Memory B cell (primary cell): ENCODE results near the gene TEX261.
A peak's percentile ranks its signal among the peaks of the same experiment; 100 is the strongest.

Experiments used
- ATAC-seq: fragments of 150-1000 bp; cut with Tn5 transposase; 2 replicates; pipeline ENCODE4 v1.10.0; 2021; ENCODE audit warnings: low read depth, mild to moderate bottlenecking, moderate library complexity
- DNase-seq, 2 donors: peaks; one replicate each; pipeline ENCODE4 v3.0.0; 2022; ENCODE audit warnings: low spot score in 2 of 2
- H3K27ac Mint-ChIP-seq: one replicate; pipeline ENCODE4 v1.8.0; 2022; ENCODE audit warnings: mild to moderate bottlenecking, moderate library complexity, mixed read lengths
- H3K27me3 Mint-ChIP-seq: one replicate; pipeline ENCODE4 v1.8.0; 2022; ENCODE audit warnings: mixed read lengths
- H3K36me3 Mint-ChIP-seq: one replicate; pipeline ENCODE4 v1.8.0; 2022; ENCODE audit warnings: mild to moderate bottlenecking, mixed read lengths
- H3K4me1 Mint-ChIP-seq: one replicate; pipeline ENCODE4 v1.8.0; 2022; ENCODE audit warnings: mixed read lengths
- H3K4me3 Mint-ChIP-seq: one replicate; pipeline ENCODE4 v1.8.0; 2022; ENCODE audit warnings: mild to moderate bottlenecking, moderate library complexity, mixed read lengths
- H3K9me3 Mint-ChIP-seq: one replicate; pipeline ENCODE4 v1.8.0; 2022; ENCODE audit warnings: mixed read lengths

The TEX261 gene

GRCh38 chr2:70946832-70947442 lies 47.7 kb downstream of the TEX261 start:
- Mint-ChIP-seq H3K27ac (no peak overlapping the region), H3K27me3 (peaks cover 8% of the 10 kb centered on the region), H3K4me3 (no peak overlapping the region), H3K9me3 (no peaks in the 10 kb centered on the region), H3K36me3 (no peaks in the 10 kb centered on the region), H3K4me1 (peaks cover 14% of the 10 kb centered on the region)
- ATAC-seq (no peak), DNase-seq (peak; percentile 34 to 50)

DNA sequence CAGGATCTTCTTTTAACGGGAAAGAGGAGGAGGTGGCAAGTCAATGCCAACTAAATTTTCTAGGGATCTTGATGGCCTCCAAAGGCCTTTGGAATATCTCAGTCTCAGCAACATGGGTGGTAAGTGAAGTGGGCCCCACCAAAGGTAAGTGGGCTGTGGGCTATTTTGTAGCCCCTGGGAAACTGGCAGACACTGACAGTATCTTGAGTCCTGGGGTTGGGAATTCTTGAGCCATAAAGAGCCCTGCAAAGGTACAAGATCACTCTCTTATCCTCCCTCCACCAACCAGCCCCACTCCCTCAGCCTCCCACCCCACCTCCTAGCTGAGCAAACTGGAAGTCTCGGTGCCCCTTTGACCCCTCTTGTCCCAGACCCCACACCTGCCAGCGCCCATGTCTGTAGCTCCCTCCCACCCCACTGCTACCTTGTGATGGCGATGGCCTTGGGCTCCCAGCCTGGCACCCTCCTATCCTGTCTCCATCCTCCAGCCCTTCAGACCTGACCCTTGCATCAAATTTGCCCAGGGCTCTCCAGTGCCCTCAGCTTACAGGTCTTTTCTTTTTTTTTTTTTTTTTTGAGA lies 50.5 kb downstream of the TEX261 start:
- Mint-ChIP-seq H3K9me3 (no peaks in the 10 kb centered on the region), H3K36me3 (no peaks in the 10 kb centered on the region), H3K4me1 (peaks cover 14% of the 10 kb centered on the region), H3K4me3 (no peak overlapping the region), H3K27me3 (peaks cover 13% of the 10 kb centered on the region), H3K27ac (no peak overlapping the region)
- DNase-seq (no peak), ATAC-seq (no peak)

DNA sequence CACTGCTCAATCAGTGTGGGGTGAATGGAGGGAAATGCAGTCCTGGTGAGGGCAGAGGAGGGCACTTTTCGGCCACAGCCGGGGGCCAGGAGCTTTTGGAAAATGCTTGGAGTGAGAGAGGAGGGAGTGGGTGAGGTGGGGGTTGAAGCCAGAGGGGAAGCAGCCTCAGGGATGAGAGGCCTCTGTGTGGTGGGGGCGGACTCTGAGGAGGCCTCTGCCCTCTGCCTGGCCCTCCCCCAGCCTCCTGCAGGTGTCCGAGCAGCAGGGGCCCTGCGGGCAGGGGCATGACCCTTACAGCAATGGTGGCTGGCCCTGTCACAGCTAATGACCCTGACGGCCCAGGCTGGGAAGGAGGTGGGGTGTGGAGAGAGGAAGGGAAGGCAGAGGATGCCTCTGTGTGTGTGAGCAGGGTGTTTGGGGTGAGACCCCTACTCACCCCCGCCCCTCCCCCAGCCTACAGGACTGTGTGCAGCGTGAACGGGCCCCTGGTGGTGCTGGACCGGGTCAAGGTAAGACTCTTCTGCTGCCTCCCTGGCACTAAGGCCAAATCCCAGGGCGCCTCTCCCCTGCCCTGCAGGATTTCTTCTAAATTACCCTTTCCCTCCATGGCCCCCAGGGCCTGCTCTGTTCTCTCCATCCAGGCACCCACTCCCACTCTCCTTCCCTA lies 51.3 kb downstream of the TEX261 start:
- H3K27ac Mint-ChIP-seq = no peak overlapping the region
- no peaks in the 10 kb centered on the region for H3K9me3 Mint-ChIP-seq
- DNase-seq (no peak), ATAC-seq (no peak)
- H3K36me3 Mint-ChIP-seq = no peaks in the 10 kb centered on the region
- peaks cover 13% of the 10 kb centered on the region for H3K27me3 Mint-ChIP-seq
- H3K4me1 Mint-ChIP-seq = peaks cover 13% of the 10 kb centered on the region
- H3K4me3 Mint-ChIP-seq = no peak overlapping the region

- Mint-ChIP-seq H3K27me3 (peaks cover 9% of the 10 kb centered on the region), H3K36me3 (no peaks in the 10 kb centered on the region), H3K27ac (no peak overlapping the region), H3K9me3 (no peaks in the 10 kb centered on the region), H3K4me3 (no peak overlapping the region), H3K4me1 (peaks cover 6% of the 10 kb centered on the region)
- DNase-seq (no peak), ATAC-seq (no peak)
Observed at GRCh38 chr2:70942396-70943204, 52.1 kb downstream of the TEX261 start.

- no peaks in the 10 kb centered on the region for H3K36me3 Mint-ChIP-seq
- peaks cover 7% of the 10 kb centered on the region for H3K27me3 Mint-ChIP-seq
- H3K4me3 Mint-ChIP-seq = no peak overlapping the region
- no peak for DNase-seq
- H3K9me3 Mint-ChIP-seq = no peaks in the 10 kb centered on the region
- H3K27ac Mint-ChIP-seq = no peak overlapping the region
- peaks cover 4% of the 10 kb centered on the region for H3K4me1 Mint-ChIP-seq
- no peak for ATAC-seq
Observed at GRCh38 chr2:70941701-70942100, 53.0 kb downstream of the TEX261 start.

DNA sequence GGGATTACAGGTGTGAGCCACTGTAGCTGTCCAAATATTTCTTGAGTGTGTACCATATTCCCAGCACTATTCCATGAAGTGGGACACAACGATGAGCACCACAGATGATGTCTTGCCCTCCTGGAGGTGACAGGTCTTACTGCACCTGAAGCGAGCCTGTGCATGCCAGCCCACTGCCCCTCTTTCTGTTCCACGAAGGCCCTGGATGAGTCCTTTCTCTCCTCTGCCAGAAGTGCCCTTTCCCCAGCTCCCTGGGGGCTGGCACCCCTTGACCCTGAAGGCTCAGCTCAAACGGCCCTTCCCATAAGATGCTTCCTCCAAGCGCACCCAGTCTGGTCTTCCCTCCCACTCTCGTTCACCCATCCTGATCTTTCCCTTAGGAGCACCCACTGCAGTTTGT lies 53.5 kb downstream of the TEX261 start:
- Mint-ChIP-seq H3K9me3 (no peaks in the 10 kb centered on the region), H3K27ac (no peak overlapping the region), H3K4me3 (no peak overlapping the region), H3K27me3 (peaks cover 7% of the 10 kb centered on the region), H3K4me1 (peaks cover 2% of the 10 kb centered on the region), H3K36me3 (no peaks in the 10 kb centered on the region)
- no peak for DNase-seq
- no peak for ATAC-seq

DNA sequence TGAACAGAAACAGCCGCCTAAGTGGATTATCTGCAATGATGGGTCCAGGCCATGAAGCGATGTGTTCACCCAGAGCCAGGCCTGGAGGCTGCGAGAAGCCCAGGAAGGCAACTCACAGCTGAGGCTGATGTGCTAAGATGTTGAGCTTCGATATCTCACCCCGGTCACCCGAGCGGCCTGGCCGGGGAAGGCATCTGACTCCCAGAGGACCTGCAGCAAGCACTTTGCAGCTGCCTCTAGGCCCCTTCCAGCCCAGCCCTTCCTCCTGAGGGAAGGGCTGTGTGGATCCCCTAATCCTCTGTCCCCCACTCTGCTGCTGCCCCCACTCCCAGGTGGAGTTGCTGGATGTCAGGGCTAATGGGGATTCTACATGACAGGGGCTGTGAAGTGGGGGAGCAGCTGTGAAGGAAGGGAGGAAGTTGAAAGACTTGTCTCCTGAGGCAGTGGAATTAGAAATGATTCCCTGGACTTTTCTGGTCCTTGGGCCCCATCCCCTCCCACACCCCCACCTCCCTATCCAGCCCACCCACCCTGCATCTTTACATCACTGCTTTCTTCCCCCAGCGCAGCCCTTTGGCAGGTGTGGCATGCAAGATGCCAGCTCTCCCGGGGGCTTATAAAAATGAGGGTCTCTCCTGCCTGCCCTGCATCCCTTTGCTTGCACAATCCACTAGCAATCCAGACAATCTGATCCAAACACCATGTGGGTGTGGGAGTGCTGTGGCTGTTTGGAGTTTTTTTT lies 54.7 kb downstream of the TEX261 start:
- Mint-ChIP-seq H3K9me3 (no peaks in the 10 kb centered on the region), H3K27ac (no peak overlapping the region), H3K4me1 (no peaks in the 10 kb centered on the region), H3K4me3 (no peak overlapping the region), H3K27me3 (peaks cover 10% of the 10 kb centered on the region), H3K36me3 (no peaks in the 10 kb centered on the region)
- no peak for ATAC-seq
- DNase-seq = no peak

DNA sequence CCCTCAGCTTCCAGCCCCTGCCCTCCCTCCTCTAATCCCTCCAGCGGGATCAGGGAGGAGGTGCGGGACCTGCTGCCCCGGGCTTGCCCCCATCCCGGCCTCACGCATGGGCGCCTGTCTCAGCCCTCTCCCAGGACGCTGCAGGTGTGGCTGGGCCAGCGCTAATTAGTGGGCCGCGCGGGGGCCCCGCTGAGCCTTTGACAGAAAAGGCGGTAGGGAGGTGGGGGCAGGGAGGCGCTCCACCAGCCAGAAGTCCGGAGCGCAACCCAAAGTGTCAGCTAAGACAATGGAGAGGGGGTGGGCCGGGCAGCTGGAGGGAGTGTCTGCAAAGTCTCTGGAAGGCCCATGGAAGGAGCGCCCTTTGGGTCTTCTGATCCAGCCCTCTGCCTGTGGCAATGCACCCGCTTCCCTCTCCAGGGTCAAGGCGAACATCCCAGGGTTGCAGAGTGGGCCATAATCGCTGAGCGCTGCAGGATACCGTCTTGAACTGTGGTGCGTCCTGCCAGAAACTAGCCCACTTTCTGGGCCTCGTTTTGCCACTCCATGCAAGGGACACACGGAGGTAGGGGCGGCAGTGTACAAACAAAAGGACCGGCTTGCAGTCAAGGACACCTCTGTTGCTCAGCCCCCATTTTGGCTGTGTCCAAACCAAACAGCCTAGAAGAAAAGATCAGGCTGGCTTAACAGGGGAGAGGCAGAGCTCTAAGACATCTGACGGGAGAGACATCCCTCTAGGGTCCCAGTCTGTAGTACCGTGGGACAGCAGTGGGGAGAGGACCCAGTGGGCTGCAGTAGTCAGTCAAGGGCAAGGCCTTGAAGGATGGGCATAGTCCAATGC lies 55.5 kb downstream of the TEX261 start:
- DNase-seq (no peak), ATAC-seq (no peak)
- H3K36me3 Mint-ChIP-seq = no peaks in the 10 kb centered on the region
- H3K27me3 Mint-ChIP-seq = peaks cover 8% of the 10 kb centered on the region
- no peak overlapping the region for H3K27ac Mint-ChIP-seq
- H3K4me1 Mint-ChIP-seq = no peaks in the 10 kb centered on the region
- no peak overlapping the region for H3K4me3 Mint-ChIP-seq
- no peaks in the 10 kb centered on the region for H3K9me3 Mint-ChIP-seq

- Mint-ChIP-seq H3K36me3 (no peaks in the 10 kb centered on the region), H3K27ac (no peak overlapping the region), H3K4me1 (no peaks in the 10 kb centered on the region), H3K27me3 (peaks cover 7% of the 10 kb centered on the region), H3K4me3 (no peak overlapping the region), H3K9me3 (no peaks in the 10 kb centered on the region)
- ATAC-seq = no peak
- DNase-seq = no peak
Observed at GRCh38 chr2:70938586-70938950, 56.1 kb downstream of the TEX261 start.

GRCh38 chr2:70937866-70938585 lies 56.6 kb downstream of the TEX261 start:
- Mint-ChIP-seq H3K9me3 (no peaks in the 10 kb centered on the region), H3K4me3 (no peak overlapping the region), H3K36me3 (no peaks in the 10 kb centered on the region), H3K27me3 (peaks cover 7% of the 10 kb centered on the region), H3K4me1 (no peaks in the 10 kb centered on the region), H3K27ac (no peak overlapping the region)
- ATAC-seq = no peak
- DNase-seq = no peak

DNA sequence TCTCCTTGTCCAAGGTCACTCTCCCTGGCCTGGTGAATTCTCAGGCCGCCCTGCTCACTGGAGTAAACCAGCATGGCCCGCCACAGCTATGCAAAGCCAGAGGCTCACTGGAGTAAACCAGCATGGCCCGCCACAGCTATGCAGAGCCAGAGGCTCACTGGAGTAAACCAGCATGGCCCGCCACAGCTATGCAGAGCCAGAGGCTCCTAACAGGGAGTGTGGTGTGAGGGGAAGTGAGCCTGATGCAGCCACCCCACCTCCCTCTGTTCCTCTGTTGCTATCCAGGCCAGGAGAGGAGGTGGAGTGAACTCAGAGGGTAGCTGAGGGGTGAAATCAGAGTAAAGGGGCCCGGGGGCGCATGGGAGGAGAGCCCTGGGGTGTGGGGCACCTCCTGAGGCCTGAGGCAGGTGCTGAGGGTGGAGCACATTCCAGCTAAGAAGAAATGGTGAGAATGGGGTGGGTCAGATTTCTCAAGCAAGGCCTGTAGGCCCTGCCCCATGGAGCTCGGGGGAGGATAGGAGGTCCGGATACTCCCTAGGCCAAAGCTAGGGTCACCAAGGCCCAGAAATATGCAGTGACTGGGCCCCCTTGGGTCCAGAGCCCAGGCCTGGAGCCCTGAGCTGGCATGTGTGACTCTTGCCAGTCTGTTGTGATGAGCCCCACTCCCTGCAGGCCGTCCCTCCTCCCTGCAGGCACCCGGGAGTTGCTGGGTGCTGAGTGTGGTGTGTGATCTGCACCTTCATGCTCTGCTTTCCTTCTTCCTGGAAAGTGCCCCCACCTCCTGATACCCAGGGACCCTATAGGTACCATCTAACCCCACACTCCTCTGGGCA lies 57.5 kb downstream of the TEX261 start:
- H3K27ac Mint-ChIP-seq = no peak overlapping the region
- no peaks in the 10 kb centered on the region for H3K4me1 Mint-ChIP-seq
- ATAC-seq = no peak

More for the DNA sequence above, 57.5 kb downstream of the TEX261 start:
- H3K4me3 Mint-ChIP-seq = no peak overlapping the region
- no peaks in the 10 kb centered on the region for H3K36me3 Mint-ChIP-seq
- no peaks in the 10 kb centered on the region for H3K9me3 Mint-ChIP-seq
- DNase-seq = no peak
- peaks cover 7% of the 10 kb centered on the region for H3K27me3 Mint-ChIP-seq
